ENCODE data around the gene TSN.

DNA sequence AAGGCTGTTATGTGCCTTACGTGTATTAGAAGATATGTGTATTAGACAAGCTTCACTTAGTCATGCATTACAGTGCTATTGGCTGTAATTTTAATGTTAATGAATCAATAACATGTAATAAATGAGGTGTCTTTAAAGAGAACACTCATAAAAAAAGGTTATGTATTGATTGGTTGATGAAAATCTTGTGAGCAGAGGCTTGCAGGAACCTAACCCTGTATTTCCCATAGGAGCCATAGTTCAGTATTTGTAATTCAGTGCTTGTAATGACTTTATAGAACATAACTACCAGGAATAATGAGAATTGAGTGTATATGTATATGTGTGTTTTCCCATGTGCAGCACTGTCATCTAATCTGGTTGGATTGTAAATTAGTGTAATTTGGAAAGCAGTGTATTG, 33.2 kb downstream of the TSN start:
- TF ChIP-seq CTCF (IDR thresholded peaks at IDR 0.05): no peak
- no peak for TF ChIP-seq POLR2A (IDR thresholded peaks at IDR 0.05)

All from body of pancreas (tissue), 4 donors.